G401.6 (cell line): Measurements from ENCODE around the gene MAEA.

Source experiments
- FAIRE-seq: peaks from 2 replicates; lab custom pipeline; 2012; peaks lifted over from hg19 to GRCh38; lab: Jason Lieb, UNC

Gene MAEA

DNA sequence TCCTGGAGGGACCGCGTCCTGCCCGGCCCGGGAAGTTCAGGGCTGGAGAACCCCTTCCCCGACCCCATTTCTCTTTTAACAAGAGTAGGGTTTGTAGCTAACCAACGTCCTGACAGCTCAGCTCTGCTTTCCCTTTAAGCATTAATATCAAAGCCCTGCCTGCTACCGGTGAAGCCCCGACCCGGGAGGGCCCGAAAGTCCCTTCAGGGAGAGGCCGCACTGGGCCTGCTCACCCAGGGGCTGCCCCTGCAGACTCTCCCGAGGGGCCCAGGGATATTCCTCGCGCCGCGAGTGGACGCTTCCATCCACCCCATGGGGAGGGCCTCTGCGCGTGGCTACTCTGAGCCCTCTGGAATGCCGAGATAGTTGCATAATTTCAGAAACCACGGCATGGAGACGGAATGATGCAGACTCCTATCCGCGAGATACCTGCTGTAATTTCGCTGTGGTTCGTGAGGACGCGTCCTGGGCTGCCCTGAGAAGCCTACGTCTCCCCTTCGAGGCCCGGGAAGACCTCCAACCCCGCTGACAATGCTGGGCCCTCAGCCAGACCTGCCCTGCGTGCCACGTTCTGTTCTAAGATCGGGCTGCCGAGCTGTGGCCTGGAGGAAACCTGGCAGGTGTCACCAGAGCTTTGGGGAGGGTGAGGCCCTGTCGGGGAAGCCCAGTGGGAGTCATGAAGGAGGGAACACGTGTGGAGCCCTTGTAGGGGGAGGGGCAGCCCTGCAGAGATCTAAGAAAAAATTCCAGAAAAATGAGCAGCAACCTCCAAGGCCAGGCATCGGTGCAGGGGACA is 39.8 kb upstream of the MAEA start:
- no peak for FAIRE-seq

DNA sequence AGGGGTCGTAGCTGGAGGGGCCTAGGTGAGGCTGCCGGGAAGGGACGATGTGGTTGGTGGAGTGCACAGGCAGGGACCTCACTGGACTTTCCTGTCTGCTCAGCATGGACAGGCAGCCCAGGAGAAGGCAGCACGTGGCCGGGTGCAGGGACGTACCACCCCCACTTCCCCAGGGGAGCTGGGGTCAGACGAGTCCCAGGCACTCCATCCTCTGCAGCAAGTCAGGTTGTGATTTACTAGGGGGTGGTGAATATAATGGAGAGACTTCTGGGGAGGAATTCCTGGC is 39.2 kb upstream of the MAEA start:
- no peak for FAIRE-seq

DNA sequence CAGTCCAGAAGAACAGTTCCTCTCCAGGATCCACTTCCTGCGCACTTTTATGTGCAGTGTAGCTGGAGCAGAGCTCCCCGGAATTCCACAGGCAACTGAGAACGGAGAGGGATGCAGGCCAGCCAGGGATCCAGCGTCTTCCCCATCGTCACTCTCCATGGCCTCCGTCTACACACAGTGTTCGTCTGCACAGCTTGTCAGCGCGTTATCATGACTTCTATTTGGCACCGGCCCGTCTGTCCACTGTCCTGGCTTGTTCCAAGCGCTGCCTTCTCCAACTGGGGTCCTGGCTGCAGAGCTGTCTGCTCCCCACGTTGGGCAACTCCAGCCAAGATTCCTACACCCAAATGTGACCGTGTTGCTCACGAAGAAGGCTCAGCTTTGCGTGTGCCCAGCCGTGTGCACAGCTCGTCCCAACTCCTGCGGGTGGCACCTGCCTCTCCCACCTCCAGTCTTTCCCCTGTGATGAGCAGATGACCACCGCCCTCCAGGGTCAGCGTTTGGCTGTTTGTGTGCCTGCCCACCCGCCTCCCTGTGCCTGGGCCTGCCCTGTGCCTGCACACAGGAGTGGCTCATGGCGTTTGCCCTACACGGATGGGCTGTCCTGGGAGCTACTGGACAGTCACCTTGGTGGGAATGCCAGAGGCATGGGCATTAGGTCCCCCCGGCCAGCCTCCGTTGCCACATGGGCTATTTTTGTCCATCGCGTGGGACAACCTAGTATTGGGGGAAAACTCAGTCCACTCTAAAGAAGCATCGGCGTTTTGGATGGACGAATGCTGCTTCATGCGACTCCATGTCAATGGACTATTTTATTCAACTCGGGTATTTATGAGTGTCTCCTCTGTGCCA is 38.5 kb upstream of the MAEA start:
- FAIRE-seq: no peak

DNA sequence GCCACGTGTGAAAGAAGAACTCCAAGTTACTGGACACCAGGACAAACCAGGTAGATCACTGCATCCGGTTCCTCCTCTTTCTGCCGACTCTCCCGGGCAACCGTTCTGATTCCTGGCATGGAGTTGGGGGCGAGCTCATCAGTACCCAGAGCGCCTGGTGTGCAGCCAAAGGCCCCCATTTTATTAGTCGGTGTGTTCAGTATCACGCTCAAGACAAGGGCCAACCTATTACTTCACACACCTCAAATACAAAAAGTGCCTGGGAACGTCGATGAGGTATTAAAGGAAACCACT is 38.0 kb upstream of the MAEA start:
- FAIRE-seq: no peak

DNA sequence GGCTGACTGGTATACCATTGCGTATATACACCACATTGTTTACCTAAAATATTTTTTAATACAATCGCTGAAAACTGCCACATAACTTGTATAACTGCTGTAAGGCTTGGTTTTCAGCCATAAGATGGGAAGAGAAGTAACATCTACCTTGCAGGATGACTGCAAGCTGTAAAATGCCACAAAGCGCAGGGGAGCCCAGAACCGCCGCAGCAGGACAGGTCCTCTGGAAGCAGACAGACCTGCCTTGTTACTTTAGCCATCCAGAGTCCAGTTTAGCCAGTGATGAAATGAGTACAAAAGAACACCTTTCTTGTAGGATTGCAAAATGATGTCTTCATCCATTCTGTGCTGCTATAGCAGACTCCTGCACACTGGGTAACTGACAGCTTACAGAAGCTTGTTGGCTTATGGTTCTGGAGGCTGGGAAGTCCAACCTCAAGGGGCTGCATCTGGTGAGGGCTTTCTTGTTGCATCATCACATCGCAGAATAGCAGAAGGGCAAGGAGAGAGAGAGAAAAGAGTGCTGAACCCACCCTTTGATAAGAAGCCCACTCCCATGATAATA is 36.7 kb upstream of the MAEA start:
- no peak for FAIRE-seq

DNA sequence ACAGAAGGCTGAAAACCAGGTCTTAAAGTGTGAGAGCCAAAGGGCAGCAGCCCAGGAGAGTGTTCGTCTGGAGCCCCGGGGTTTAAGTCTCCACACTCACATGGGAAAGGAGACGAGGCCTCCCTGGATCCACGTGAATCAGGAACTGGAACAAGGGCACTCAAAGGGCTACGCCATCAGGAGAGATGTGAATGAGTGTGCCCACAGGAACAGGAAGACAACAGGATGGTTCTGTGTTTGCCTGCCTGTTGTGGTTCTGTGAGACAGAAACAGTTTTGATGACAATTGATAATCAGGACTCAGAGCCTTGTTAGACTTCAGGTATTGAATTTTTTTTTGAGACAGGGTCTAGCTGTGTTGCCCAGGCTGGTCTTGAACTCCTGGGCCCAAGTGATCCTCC is 35.9 kb upstream of the MAEA start:
- no peak for FAIRE-seq

DNA sequence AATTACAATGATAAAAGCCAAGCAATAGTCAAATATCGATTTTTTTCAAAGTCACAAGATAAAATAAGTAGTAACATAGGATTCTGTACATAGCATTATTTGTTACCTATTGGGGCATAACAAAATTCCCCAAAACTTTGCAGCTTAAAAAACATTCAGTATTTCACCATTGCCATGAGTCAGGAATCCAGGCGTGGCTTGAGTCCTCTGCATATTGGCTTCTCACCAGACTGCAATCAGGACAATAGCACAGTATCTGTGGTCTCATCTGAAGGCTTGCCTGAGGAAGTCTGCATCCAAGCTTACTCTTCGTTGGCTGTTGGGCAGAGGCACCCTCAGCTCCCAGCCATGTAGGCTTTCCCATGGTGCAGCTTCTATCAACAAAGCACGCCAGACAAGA is 34.5 kb upstream of the MAEA start:
- no peak for FAIRE-seq

DNA sequence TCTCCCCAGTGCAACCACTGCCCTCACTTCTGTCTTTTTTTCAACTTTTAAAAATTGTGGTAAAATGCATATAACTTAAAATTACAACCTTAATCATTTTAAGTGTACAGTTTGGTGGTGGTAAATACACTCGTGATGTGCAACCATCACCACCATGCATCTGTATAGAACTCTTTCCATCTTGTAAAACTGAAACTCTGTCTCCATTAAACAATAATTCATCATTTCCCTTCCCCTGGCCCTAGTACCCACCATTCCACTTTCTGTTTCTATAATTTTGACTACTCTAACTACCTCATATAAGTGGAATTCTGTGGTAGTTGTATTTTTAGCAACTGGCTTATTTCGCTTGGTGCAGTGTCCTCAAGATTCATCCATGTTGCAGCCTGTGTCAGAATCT is 34.0 kb upstream of the MAEA start:
- no peak for FAIRE-seq

DNA sequence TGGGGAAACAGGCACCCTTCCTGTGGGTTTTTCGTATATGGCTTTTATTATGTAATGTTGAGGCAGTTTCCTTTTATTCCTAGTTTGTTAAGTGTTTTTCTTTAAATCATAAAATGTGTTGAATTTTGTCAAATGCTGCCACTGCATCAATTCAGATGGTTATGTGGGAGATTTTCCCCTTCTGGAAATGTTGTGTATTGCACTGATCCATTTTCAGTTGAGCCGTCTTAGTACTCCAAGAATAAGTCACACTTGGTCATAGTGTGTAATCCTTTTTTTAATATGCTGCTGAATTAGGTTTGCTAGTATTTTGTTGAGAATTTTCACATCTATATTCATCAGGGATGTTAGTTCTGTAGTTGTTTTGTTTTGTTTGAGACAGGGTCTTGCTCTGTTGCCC is 31.2 kb upstream of the MAEA start:
- FAIRE-seq: no peak

DNA sequence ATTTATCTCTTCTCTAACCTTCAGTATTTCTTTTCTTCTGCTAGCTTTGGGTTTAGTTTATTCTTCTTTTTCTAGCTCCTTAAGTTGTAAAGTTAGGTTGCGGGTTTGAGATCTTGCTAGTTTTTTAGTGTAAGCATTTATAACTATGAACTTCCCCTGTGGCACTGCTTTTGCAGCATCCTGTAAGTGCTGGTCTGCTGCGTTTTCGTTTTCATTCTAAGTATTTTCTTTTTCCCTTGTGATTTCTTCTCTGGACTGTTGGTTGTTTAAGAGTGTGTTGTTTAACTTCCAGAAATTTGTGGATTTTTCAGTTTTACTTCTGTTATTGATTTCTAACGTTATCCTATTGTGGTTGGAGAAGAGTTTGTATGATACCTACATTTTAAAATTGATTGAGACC is 29.7 kb upstream of the MAEA start:
- no peak for FAIRE-seq

DNA sequence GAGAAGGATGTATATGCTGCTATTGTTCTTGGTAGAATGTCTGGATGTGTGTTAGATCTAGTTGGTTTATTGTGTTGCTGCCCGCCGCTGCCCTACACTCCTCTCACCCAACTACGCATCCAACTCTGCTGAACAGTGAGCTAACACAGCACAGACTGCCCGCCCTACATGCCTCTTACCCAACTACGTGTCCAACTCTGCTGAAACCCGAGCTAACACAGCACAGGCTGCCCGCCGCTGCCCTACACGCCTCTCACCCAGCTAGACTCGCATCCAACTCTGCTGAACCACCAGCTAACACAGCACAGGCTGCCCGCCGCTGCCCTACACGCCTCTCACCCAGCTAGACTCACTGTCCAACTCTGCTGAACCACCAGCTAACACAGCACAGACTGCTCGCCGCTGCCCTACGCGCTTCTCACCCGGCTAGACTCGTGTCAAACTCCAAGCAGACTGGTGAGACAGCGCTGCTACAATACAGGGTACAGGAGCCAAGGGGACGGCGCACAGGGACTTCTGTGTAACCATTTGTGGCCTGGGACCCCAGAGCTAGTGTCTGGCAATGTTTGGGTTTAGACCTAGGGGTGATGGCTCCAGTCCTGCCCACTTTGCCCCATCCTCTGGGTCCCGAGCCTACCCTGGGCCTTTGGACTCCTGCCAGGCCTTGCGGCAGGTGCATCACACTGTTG is 29.1 kb upstream of the MAEA start:
- no peak for FAIRE-seq

DNA sequence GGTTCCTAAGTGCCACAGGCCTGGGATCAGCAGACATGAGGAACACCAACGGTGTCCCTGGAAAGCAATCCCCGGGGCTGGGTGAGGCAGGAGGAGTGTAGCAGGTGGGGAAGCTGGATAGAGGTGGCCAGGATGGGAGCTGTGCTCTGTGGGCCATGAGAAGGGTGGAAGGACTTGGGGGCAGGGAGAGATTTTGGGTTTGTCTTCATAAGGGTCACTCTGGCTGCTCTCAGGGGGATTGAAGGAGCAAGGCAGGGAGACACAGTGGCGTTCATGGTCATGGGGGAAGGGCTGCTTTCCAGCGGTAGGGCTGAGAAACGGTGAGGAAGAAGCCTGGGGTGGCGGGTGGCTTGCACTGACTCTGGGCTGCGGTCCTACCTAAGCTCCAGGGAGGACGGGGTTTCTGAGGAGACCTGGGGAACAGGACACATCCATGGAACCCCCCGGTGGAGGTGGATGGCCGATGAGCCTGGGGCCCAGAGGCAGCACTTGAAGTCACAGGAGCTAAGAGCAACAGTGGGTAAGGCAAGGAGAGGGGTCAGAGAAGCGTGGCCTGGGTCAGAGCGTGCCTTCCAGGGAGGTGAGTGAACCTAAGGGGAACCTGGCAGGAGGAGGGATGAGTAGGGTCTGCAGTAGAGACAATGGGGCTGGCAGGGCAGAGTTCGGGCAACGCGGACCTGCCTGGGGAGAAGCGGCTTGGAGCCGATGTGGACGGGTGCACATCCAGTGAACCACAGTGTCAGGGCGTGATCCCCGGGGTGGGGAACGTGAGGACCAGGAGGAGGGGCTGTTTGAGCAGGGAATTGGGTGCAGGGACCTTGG is 28.4 kb upstream of the MAEA start:
- FAIRE-seq: no peak

DNA sequence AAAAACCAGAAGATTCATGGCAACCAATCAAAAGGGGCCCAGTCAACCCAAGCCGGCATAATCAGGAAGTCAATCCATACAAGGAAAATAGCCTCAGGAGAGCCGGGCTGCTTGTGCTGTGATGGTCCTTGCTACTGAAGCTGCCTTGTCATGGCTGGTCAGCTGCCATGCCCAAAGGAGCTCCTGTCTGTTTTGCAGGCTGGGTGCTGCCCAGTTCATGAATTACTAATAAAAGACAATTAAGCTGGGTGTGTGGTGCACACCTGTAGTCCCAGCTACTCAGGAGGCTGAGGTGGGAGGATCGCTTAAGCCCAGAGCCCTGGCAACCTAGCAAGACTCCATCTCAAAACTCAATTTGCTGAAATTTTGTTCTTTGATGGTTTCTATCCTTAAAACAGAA is 24.7 kb upstream of the MAEA start:
- no peak for FAIRE-seq

DNA sequence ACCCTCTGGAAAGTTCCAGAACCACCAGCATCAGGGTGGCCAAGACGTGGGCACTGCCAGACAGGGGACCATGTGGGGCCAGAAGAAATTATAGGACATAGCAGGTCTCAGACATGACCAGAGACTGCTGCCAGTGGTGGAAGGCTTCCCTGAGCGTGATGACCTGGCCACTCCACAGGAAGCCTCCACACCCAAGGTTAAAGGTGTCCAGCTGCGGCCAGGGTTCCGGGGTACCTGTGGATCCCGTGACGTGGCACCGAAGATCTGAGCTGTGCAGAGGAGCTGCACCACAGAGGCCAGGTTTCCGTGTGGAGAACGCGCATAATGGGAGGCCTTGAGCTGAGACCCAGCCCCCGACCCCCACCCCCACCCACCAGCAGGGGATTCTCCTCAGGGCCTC is 24.3 kb upstream of the MAEA start:
- no peak for FAIRE-seq

DNA sequence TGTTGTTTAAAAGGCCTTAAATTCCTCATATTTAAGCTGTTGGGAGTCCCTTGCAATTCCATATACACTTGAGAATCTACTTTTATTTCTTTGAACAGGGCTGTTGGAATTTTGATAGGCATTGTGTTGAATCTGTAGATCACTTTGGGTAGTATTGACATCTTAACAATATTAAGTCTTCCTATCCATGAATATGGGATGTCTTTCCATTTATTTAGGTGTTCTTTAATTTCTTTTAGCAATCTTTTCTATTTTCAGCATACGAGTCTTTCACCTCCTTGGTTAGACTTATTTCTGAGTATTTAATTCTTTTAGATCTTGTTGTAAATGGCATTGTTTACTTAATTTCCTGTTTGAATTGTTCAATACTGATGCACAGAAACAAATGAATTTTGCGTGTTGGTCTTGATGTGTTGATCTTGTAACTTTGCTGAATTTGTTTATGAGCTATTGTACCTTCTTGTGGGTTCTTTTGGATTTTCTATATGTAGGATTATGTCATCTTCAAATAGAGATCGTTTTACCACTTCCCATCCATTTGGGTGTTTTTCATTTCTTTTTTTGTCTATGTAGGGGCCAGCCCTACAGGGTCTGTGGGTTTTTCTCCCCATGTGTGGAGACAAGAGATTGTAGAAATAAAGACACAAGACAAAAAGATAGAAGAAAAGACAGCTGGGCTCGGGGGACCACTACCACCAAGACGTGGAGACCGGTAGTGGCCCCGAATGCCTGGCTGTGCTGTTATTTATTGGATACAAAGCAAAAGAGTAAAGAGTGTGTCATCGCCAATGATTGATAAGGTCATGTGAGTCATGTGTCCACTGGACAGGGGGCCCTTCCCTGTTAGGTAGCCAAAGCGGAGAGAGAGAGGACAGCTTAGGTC is 22.6 kb upstream of the MAEA start:
- no peak for FAIRE-seq

DNA sequence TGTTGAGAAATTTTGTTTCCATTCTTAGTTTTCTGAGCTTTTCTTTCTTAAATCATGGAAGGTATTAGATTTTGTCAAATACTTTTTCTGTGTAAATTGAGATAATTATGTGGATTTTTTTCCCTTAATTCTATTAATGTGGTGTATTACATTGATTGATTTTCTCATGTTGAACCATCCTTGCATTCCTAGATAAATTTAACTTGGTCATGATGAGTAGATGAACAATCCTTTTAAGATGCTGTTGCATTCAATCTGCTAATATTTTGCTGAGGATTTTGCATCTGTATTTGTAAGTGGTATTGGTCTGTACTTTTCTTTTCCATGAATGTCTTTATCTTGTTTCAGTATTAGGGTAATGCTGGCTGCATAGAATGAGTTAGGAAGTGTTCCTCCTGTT is 20.5 kb upstream of the MAEA start:
- FAIRE-seq: no peak

DNA sequence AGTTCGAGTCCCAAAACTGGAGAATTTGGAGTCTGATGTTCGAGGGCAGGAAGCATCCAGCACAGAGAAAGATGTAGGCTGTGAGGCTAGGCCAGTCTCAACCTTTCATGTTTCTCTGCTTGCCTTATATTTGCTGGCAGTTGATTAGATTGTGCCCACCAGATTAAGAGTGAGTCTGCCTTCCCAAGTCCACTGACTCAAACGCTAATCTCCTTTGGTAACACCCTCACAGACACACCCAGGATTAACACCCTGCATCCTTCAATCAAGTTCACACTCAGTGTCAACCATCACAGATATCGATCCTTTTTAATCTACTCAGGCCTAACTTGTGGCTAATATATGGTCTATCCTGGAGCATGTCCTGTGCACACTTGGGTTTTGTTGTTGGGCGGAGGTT is 18.0 kb upstream of the MAEA start:
- FAIRE-seq: no peak

DNA sequence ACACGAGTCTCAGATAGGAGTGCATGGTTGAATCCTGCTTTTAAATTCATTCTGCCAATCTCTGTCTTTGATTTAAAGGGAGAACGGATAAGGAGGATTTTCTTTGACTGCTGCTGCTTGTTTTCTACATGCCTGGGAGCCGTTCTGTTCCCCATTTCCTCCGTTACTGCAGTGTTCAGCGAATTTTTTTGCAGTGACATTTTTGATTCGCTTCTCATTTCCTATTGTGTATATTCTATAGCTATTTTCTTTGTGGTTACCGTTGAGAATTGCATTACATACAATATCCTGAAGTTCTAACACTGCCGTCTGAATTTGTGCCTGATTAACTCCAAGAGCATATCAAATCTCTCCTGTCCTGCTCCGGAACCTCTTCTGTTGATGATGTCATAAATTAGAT is 14.8 kb upstream of the MAEA start:
- no peak for FAIRE-seq

DNA sequence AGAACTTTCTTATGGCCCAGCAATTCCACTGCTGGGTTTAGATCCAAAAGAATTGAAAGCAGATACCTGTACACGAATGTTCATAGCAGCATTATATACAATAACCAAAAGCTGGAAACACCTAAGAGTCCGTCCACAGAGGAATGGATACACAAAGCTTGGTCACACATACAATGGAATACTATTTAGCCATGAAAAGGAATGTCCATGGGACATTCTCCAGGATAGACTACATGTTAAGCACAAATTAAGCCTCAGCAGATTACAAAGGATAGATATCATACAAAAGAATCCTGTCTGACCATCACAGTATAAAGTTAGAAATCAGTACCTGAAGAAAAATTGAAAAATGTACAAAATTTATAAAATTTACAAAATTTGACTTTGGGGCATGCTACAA is 12.7 kb upstream of the MAEA start:
- no peak for FAIRE-seq

DNA sequence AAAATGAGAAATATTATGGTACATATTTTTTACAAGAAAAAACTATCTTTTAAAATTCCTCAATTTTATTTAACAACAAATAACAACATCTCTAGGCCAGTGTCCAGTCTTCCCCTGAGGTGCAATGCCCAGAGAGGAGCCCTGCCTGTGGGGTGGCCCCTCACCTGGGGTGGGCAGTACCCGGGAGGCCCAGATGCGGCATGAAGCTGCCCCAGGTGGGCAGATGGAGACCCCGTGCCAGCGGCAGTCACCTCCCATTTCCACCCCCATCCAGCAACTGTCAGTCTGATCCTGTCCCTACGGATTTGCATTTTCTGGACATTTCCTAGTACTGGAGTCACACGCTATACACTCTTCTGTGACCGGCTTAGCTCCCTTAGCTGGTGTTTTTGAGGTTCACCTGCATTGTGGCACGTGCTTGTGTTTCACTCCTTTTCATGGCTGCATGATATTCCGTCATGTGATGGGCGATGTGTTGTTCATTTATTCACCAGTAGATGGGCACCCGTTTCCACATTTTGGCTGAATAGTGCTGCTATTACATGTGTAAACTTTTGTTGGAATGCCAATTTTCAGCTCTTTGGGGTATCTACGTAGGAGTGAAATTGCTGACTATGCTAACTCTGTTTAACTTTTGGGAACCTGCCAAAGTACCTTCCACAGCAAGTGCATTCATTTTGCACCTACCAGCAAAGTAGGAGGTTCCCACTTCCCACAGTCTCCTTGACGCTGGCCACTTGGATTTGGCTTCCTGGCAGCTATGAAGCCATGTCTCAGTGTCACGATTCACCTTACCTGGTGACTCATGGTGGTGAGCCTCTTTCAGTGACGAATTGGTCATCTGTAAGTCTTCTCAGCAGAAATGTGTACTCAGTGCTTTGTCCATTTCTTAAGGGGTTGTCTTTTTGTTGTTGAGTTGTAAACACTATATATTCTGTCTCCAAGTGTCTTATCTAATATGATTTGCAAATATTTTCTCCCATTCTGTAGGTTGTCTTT is 11.7 kb upstream of the MAEA start:
- FAIRE-seq: no peak
